GM12873 (cell line): ENCODE measurements around the gene SIGLEC8.

Source experiments
- TF ChIP-seq, protein P1 (sequence below): IDR thresholded peaks from 2 replicates; pipeline ENCODE4 v1.5.1; 2012; ENCODE audit warnings: low read depth, mild to moderate bottlenecking, moderate library complexity, low read length, control low read depth; ENCODE audit not compliant: insufficient read depth; ENCODE audit errors: missing control alignments

The SIGLEC8 gene

DNA sequence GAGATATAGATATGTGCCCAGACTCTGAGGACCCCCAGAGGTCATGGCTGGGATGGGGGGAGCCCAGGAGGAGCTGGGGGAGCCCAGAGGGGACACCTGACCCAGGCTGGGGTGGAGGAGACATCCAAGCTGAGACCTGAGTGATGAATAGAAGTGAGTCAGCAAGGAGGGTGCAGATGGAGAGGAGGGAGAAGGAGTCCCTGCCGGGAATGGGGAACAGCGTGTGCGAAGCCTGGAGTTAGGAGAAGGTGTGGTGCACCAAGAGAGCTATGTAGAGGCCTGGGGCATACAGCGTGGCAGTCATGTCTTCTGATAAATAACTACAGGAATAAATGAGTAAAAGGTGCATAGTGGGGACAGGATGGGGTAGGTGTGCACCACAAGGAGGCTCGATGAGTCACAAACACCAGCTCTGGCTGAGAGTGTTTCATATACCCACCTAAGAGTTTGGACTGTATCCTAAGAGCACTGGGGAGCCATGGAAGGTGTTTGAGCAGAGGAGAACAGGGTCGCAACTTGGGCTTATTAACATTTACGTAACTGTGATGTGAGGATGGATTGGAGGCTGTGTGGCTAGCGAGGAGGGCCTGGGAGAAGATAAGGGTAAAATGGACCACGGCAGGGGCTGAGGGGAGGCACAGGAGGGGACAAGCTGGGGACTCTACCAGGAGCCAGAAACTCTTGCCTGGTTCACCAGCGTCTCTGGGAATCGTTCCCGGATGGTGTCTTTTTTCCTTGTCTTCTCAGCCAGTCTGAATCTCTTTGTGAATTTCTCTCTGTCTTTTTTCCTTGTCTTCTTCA, 21.5 kb upstream of the SIGLEC8 start:
- TF ChIP-seq, protein P1, sequence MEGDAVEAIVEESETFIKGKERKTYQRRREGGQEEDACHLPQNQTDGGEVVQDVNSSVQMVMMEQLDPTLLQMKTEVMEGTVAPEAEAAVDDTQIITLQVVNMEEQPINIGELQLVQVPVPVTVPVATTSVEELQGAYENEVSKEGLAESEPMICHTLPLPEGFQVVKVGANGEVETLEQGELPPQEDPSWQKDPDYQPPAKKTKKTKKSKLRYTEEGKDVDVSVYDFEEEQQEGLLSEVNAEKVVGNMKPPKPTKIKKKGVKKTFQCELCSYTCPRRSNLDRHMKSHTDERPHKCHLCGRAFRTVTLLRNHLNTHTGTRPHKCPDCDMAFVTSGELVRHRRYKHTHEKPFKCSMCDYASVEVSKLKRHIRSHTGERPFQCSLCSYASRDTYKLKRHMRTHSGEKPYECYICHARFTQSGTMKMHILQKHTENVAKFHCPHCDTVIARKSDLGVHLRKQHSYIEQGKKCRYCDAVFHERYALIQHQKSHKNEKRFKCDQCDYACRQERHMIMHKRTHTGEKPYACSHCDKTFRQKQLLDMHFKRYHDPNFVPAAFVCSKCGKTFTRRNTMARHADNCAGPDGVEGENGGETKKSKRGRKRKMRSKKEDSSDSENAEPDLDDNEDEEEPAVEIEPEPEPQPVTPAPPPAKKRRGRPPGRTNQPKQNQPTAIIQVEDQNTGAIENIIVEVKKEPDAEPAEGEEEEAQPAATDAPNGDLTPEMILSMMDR, result no peak

DNA sequence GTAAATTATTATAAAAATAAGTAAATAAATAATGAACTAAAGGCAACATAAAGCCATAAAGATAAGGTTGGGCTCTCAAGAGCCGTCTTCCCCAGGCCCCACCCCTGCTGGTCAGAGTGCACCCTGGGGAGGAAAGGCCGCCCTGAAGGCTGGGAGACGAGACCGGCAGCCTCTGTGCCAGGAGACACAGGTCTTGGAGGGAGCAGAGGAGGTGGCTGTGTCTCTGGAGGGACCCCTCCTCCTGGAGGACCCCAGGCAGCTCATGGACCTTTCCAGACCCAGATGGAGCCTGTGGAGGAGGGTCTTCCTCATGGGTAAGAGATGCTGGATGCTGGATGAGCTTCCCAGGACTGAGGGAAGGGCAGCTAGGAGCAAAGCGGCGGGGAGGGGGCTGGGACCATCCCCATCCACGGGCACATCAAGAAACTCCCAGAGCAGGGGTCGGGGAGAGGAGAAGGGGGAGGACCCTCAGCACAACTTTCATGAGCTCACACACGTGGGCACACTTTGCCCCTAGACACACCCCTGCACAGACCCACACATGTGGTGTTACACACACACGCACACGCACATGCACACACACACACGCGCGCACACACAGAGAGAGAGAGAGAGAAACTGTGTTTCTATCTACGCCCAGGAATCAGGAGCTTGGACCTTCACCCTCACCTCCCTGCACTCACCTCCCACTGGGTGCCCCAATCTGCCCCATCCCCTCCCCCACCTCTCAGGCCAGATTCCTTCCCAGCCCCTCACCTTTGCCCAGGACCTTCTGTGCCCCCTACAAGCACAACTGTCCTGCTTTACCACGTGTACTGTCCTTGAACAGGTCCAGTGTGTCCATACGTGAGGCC, 20.4 kb upstream of the SIGLEC8 start, which contains the start of gene CEACAM18:
Gene CEACAM18 (plus strand): TSS at position 159 of the 854 bp plus-strand sequence.
- TF ChIP-seq, protein P1, result no peak

DNA sequence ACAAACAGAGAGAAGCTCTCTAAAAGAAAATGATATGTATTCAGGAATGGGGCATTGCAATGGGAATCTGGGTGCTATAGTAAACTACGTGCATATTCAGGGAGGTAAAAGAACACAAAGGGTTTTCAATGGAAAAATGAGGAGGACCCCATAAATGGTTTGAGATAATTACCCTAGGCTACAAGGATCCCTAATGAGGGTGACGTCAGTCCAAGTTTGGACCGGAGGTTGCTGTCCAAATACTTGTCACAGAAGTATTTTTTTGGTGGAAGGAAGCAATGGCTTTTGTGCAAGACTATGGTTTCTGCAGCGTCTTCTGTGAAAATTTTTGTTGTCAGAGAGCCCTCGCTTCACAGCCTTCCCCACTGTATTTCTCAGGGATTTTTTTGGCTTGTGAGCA, 19.1 kb upstream of the SIGLEC8 start:
- TF ChIP-seq, protein P1, result no peak

DNA sequence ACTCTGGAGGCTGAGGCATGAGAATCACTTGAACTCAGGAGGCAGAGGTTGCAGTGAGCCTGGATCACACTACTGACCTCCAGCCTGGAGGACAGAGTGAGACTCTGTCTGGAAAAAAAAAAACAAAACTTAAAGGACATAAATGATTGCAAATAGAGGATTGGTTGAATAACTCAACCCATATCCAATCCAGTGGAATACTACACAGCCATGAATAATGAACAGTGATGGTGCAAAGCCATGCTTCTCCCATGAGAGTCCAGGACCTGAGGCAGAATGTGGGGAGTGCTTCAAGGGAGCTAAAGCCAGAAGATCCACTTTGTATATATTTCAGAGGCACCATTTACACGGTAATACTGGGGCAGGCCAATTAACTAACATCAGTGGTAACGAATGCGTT, 17.9 kb upstream of the SIGLEC8 start:
- TF ChIP-seq, protein P1, result no peak

DNA sequence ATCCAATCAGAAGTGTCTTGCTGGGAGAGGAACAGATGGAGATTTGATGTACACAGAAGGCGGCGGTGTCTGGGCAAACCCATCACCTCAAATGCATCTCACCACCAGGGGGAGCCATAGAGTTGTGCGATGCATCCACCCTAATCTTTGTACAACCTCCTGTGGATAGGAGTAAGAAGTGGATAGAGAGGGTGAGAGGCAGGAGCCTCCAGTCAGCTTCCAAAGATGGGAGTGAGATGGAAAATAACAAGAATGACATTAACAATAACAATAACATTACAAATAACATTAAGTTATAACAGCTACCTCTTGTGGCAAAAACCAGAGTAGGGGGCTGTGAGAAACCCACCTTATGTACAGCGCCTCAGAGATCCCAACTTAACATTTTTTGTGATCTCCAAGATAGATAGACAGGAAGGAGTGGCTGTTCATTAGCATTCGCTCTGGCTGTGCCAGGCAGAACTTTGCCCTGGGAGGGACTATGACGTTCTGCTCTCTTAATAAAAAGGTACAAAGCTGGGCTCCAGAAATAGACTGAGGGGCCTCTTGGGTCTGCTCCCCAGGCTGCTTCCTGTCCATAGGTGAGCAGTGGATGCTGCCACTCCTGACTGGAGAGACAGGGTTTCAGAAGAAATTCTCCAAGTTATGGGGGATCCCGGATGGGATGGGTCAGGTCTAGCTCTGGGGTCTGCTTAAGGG, 14.9 kb upstream of the SIGLEC8 start:
- TF ChIP-seq, protein P1, result peak; percentile 89

DNA sequence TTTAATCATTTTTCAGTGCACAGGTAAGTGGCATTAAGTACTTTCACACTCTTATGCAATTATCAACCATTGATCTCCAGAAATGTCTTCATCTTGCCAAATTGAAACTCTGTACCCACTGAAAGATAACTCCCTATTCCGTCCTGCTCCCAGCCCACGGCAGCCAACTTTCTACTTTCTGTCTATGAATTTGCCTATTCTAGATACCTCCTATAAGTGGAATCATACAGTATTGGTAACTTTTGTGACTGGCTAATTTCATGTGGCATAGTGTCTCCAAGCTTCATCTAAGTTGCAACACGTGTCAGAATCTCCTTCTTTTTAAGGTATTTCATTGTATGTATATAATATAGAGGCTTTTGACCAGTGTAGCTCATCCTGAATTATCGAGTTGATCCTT, 14.4 kb upstream of the SIGLEC8 start:
- TF ChIP-seq, protein P1, result no peak
